Nephron progenitor cell (in vitro differentiated cells): ENCODE results near the gene MPND.
A peak's percentile ranks its signal among the peaks of the same experiment; 100 is the strongest.
"Not testable (repeated sequence)": the region's sequence is repeated elsewhere in the genome, so short reads cannot be mapped to it uniquely, and the experiment has no call there.

Experiments
- DNase-seq: peaks from one replicate; pipeline ENCODE4 v3.0.0; 2021
- H3K27ac Mint-ChIP-seq: 2 replicates; pipeline ENCODE4 v1.8.0; 2021; ENCODE audit warnings: mild to moderate bottlenecking, moderate library complexity, mixed read lengths
- H3K27me3 Mint-ChIP-seq: 2 replicates; pipeline ENCODE4 v1.8.0; 2021; ENCODE audit warnings: mild to moderate bottlenecking, low read depth, mixed read lengths; ENCODE audit not compliant: poor library complexity
- H3K36me3 Mint-ChIP-seq: 2 replicates; pipeline ENCODE4 v1.8.0; 2021; ENCODE audit warnings: low read depth, mixed read lengths
- H3K4me1 Mint-ChIP-seq: 2 replicates; pipeline ENCODE4 v1.8.0; 2021; ENCODE audit warnings: mixed read lengths
- H3K4me3 Mint-ChIP-seq: 2 replicates; pipeline ENCODE4 v1.8.0; 2021; ENCODE audit warnings: mild to moderate bottlenecking, moderate library complexity, mixed read lengths
- H3K9me3 Mint-ChIP-seq: 2 replicates; pipeline ENCODE4 v1.8.0; 2021; ENCODE audit warnings: mild to moderate bottlenecking, moderate library complexity, mixed read lengths
- TF ChIP-seq, protein P1 (sequence below): fragments of 200-600 bp; sonication (generic); IDR thresholded peaks from 2 replicates; pipeline ENCODE4 v1.5.0; 2021; ENCODE audit warnings: antibody characterized with exemption

MPND gene

GRCh38 chr19:4326215-4326836, 17.0 kb upstream of the MPND start:
- Mint-ChIP-seq H3K4me3 (peak overlapping the region; percentile 69), H3K36me3 (peaks cover 4% of the 10 kb centered on the region), H3K27me3 (peaks cover 32% of the 10 kb centered on the region), H3K27ac (no peak overlapping the region), H3K9me3 (peaks cover 8% of the 10 kb centered on the region), H3K4me1 (peaks cover 19% of the 10 kb centered on the region)
- TF ChIP-seq, protein P1, sequence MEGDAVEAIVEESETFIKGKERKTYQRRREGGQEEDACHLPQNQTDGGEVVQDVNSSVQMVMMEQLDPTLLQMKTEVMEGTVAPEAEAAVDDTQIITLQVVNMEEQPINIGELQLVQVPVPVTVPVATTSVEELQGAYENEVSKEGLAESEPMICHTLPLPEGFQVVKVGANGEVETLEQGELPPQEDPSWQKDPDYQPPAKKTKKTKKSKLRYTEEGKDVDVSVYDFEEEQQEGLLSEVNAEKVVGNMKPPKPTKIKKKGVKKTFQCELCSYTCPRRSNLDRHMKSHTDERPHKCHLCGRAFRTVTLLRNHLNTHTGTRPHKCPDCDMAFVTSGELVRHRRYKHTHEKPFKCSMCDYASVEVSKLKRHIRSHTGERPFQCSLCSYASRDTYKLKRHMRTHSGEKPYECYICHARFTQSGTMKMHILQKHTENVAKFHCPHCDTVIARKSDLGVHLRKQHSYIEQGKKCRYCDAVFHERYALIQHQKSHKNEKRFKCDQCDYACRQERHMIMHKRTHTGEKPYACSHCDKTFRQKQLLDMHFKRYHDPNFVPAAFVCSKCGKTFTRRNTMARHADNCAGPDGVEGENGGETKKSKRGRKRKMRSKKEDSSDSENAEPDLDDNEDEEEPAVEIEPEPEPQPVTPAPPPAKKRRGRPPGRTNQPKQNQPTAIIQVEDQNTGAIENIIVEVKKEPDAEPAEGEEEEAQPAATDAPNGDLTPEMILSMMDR: no peak
- no peak for DNase-seq

GRCh38 chr19:4326837-4327251, 16.5 kb upstream of the MPND start:
- Mint-ChIP-seq H3K4me1 (peaks cover 19% of the 10 kb centered on the region), H3K4me3 (peak overlapping the region; percentile 78), H3K9me3 (peaks cover 6% of the 10 kb centered on the region), H3K27me3 (peaks cover 32% of the 10 kb centered on the region), H3K36me3 (peaks cover 4% of the 10 kb centered on the region), H3K27ac (no peak overlapping the region)
- TF ChIP-seq, protein P1: no peak
- peak; percentile 77 for DNase-seq

GRCh38 chr19:4327252-4327876, 16.0 kb upstream of the MPND start:
- H3K36me3 Mint-ChIP-seq: peaks cover 4% of the 10 kb centered on the region
- peak; percentile 92 for DNase-seq
- H3K27ac Mint-ChIP-seq: peak overlapping the region; percentile 86
- H3K4me1 Mint-ChIP-seq: peaks cover 19% of the 10 kb centered on the region
- peak overlapping the region; percentile 78 for H3K4me3 Mint-ChIP-seq
- H3K9me3 Mint-ChIP-seq: peaks cover under 1% of the 10 kb centered on the region
- H3K27me3 Mint-ChIP-seq: peaks cover 32% of the 10 kb centered on the region
- TF ChIP-seq, protein P1: no peak

GRCh38 chr19:4327877-4328242, 15.5 kb upstream of the MPND start:
- Mint-ChIP-seq H3K36me3 (peaks cover 4% of the 10 kb centered on the region), H3K27ac (peak overlapping the region; percentile 86), H3K9me3 (no peaks in the 10 kb centered on the region), H3K27me3 (peaks cover 32% of the 10 kb centered on the region), H3K4me1 (peaks cover 19% of the 10 kb centered on the region), H3K4me3 (peak overlapping the region; percentile 78)
- no peak for DNase-seq
- TF ChIP-seq, protein P1: no peak

GRCh38 chr19:4328243-4328990, 14.9 kb upstream of the MPND start:
- Mint-ChIP-seq H3K27ac (no peak overlapping the region), H3K4me1 (peaks cover 19% of the 10 kb centered on the region), H3K9me3 (no peaks in the 10 kb centered on the region), H3K27me3 (peaks cover 32% of the 10 kb centered on the region), H3K4me3 (peak overlapping the region; percentile 78), H3K36me3 (peaks cover 4% of the 10 kb centered on the region)
- DNase-seq: peak; percentile 100
- TF ChIP-seq, protein P1: no peak

DNA sequence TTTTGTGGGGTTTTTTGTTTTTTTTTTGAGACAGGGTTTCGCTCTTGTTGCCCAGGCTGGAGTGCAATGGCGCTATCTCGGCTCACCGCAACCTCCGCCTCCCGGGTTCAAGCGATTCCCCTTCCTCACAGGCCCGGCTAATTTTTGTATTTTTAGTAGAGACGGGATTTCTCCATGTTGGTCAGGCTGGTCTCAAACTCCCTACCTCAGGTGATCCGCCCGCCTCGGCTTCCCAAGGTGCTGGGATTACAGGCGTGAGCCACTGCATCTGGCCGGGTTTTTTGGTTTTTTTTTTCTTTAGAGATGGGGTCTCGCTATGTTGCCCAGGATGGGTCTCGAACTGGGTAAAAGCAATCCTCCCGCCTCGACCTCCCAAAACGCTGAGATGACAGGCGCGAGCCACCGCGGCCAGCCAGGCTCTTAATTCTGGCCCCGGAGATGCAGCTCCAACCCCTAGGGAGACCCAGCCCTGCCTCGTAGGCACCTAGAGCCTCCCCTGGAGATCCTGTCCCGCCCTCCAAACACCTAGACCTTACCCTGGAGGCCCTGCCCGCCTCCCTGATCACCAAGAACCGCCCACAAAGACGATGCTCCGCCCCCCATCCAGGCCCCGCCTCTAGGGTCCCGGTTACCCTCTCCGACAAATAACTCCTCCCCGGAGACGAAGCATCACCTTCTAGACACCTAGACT, 14.2 kb upstream of the MPND start:
- H3K9me3 Mint-ChIP-seq, H3K27ac Mint-ChIP-seq, H3K36me3 Mint-ChIP-seq: not testable (repeated sequence)
- DNase-seq: peak; percentile 46
- Mint-ChIP-seq H3K4me3 (peak overlapping the region; percentile 78), H3K27me3 (peaks cover 32% of the 10 kb centered on the region), H3K4me1 (peaks cover 19% of the 10 kb centered on the region)
